AG08395 (cell line): ENCODE measurements around the gene RPA1.
A peak's percentile ranks its signal among the peaks of the same experiment; 100 is the strongest.

Experiments
- DNase-seq: peaks from one replicate; pipeline ENCODE4 v3.0.0; 2012; ENCODE audit warnings: mixed read lengths, low spot score

The RPA1 gene

DNA sequence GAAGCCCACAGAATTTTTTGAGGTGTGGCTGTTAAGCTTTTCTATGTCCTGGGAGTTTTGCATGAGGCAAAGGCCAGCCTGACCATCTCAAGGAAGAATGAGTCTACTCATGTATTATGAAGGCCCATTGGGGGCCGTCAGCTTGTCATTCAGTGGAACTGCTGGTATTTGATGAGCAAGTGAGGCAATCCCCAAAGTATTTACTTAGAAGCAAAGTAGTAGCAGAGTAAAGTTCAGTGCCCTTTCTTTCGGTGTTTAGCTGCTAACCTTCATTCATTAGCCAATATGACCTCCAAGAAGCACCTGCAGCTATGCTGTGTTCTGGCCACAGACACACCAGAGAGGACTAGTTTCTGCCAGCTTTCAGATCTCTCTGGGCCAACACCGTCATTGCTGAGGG is 80.2 kb downstream of the RPA1 start:
- DNase-seq: no peak

DNA sequence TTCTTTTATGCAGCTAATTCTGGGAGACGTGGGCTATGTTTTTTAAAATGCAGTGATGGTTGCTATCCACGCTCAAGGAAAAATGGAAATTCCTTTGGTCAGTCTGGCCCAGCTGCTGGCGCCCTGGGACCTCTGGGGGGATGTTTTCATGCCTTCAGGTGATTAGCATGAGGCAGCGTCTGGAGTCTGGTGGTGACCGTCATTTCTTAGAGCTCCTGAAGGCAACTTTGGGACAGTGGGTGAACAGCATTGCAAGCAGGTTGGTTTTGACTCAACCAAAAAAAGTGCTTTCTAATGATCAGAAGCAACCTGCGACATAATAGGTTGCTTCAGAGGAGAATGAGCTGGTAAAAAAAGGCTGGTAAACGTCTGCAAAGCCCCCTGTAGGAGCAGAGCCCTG is 82.3 kb downstream of the RPA1 start:
- no peak for DNase-seq

DNA sequence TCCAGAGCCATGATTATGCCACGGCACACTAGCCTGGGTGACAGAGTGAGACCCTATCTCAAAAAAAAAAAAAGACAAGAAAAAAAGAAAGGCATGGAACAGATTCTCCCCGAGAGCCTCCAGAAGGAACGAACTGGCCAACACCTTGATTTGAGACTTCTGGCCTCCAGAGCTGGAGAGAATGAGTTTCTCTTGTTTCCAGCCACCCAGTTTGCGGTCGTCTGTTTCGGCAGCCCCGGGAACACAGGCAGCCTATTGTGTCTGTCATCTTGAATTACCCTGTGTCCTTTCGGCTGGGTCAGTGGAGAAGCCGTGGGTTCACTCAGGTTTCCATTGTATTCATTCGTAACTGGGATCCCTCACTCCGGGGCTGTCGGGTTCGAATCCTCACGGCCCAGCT is 83.9 kb downstream of the RPA1 start:
- no peak for DNase-seq

DNA sequence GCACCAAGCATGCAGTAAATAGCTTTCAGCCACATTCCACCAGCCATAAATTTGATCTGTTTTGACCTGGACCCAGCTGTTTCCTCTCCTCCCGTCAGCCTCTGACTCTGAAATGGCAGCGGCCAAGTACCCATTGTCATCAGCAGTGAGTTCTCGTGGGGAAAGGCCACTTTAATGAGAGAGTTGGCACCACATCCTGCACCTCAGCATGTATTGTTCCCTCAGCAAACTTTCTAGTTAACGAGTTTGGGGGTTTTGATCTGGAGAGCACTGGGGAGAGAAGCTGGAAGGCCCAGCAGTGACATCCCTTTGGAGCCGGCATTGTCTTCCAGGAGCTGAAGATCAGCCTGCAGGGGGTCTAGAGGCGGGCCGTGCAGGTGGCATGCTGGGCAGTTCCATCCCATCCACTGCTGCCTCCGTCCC is 84.9 kb downstream of the RPA1 start:
- no peak for DNase-seq

DNA sequence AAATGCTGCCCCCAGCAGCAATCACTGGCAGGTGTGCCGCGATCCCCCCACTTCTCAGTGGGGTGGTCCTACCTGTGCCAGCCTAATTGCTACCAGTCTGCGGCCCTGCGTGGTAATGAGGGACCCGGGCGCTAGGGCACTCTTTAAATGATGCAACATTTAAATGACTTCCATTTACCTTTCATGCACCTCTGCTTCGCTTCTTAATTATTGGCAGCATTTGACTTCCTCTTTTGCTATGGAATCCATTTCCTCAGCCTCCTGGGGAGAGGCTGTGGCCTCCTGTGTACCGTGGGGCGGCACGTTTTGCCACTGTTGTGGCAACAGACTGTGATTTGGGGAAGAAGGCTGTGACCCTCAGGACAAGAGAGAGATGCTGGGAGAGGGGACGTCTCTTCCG is 86.1 kb downstream of the RPA1 start:
- no peak for DNase-seq

DNA sequence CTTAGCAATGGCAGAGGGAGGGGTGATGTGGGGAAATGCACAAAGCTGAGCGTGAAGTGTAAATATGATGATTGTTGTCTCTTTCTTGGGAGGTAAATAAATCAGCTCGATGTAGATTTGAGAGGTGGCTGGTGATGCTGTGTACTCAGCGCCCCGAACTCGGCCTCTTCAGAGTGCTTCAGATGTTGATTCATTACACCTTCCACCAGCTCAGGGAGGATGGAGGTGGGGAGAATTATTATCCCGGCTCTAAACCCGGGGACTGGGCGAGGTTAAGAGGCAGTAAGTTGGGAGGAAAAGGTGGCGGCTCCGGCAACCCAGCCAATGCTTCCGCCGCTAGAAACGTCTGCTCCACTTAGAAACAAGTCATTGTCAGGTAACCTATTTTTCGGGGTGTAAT is 86.5 kb downstream of the RPA1 start:
- DNase-seq: no peak

DNA sequence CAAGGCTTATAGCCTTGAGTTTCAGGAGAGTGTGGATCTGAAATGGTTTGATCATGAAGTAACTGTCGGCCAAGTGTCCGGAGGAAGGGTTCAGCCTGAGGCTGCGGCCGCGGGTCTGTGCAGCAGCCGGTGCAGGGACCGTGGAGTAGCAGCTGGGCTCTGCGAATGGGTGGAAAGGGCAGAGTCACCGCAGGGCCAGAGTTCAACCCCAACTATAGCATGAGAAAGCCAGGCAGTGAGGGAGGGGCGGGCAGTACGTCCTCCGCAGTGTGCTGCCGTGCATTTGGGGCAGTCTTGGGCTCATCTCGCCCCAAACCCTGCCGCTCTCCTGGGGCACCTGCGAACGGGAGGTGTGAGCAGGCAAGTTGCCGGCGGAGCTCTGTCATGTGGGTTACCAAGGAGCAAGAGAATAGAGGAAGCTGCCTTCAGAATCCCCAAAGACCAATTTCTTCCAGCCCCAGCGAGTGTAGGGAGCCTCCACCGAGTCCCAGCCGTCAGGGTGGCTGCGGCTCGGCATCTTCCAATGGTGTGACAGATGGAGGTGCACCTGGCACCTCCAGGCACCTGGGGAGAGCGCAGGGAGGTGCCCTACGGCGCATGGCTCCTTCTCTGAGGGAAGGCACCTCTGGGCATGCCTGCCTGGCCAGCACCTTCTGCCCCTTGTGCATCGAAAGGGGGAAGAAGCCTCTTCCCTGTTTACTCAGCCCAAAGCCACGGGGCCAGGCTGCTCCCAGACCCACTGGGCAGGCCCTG is 87.3 kb downstream of the RPA1 start:
- no peak for DNase-seq

DNA sequence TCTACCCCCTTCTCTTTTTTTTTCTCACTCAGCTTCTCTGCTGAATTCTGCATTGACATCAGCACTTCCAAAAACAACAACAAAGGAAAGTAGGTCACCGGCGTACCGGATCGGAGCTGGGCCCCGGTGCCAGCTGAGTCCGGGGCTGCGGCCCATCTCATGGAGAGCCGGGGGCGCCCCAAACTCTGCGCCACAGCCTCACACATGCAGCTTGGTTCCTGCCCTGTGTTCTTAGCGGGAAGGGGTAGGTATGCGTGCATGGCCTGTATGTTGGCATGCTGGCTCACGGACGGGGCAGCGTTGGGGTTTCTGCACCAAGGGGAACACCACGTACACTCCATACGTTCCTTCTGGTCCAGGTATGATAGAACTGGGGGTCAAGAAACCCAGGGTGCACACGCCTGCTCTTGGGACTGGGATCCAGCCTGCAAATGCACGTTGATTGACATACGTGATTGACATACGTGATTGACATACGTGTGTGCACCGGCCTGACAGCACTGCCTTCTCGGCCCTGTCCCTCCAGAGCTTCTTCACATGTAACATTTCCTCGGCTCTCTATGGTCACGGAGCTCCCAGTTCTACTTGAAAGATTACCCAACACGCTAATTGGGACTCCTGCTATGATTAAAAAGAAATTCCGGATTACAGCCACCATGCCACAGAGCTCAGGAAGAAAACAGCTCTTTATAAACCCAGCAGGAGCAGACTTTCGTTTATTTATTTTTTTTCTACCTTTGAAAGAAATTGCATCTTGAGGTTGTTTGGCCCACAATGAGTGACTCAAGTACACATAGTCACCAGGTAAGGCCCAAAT is 88.7 kb downstream of the RPA1 start:
- DNase-seq: no peak

DNA sequence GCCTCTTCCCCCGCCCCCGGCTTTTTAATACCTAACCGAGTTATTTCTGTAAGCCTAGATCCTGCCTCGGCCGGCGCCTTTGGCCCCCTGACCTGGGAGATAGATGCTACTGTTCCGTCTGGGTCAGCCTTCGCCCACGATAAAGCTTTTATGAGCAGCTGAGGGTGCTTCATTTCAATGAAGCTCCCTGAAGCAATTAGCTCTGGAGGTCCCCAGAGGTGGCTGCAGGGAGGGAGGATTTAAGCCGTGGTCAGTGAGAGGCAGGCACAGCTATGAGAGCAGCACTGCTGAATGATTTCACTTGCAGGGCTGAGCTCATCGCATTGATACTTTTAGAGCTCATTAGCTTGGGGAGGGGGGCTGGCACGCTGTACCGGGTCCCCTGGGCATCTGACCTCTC is 89.4 kb downstream of the RPA1 start:
- DNase-seq: no peak

DNA sequence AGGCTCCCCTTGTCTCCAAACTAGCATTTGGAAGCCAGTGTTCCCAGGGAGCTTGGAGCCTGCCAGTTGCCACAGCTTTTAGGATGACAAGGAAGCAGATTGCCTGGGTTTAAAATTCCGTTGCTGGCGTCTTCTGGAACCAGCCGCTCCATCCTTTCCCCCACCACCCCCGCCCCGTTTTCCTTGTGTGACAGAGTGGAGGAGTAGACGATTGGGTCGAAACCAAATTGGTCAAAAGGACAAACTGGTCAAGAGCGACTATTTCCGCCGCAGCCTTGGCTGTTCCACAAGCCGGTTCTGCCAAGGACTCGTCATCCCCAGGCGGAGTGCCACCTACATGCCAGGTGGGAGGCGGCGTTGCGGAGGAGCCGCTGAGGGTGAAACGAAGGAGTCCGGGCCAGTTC is 91.1 kb downstream of the RPA1 start:
- no peak for DNase-seq

DNA sequence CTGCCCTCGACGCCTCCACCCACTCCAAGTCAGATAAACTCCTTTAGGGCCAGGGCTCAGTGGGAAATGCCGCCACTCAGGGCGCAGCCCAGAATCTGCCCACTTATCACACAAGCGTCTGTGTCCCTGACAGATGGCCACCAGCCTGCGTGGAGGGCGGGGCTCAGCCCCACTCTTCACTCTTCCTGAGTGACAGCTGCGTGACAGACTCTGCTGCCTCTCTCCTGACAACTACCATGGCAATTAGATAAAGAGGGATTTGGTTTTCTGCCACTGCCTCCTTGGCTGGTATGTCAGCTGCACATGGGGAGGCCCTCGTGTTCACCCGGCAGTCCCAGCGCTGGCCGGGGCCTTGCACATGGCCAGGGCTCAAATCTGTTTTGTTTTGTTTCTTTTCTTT is 99.2 kb downstream of the RPA1 start:
- no peak for DNase-seq

DNA sequence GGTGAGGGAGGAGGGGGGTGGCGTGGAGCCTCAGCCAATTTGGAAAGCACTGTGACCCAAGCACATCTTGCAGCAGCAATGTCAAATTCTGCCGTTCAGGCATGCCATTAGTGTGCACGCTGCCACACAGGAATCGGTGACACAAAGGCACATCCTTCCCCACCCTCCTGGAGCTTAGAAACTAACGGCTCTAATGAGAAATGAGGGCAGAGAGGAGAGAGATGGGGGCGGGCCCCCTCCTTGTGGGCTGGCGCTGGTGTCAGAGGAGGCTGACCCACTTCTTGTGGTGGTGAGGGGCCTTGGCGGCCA is 100.5 kb downstream of the RPA1 start:
- DNase-seq: no peak

DNA sequence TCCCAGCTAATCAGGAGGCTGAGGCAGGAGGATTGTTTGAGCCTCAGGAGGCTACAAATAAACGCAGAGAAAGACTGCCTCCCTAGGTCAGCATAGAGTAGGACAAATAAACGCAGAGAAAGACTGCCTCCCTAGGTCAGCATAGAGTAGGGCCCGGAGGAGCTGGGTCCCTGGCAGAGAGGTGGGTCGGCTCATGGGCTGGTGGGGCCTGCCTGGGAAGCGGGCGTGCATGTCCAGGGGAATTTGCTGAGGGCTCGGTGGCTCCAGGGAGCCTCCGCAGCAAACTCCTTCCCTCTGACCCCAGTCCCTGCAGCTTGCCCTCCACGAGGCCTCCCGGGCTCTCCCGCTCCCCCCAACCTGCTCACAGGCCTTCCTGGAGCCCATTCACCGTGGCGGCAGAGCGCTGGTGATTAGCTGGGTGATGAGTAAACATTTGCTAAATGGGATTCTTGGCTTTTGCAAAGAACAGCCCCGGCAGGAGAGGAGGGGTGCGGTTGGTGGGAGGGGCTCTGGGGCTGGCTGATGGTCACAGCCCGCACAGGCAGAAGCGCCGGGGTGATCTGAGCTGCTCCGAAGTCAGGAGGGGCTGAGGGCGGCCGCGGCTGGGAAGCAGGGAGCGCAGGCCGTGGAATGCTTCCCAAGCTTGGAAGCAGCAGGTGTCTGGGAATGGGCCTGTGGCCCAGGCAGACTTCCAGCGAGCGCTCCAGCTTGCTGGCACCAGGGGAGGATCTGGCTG is 102.2 kb downstream of the RPA1 start:
- DNase-seq: peak; percentile 31

DNA sequence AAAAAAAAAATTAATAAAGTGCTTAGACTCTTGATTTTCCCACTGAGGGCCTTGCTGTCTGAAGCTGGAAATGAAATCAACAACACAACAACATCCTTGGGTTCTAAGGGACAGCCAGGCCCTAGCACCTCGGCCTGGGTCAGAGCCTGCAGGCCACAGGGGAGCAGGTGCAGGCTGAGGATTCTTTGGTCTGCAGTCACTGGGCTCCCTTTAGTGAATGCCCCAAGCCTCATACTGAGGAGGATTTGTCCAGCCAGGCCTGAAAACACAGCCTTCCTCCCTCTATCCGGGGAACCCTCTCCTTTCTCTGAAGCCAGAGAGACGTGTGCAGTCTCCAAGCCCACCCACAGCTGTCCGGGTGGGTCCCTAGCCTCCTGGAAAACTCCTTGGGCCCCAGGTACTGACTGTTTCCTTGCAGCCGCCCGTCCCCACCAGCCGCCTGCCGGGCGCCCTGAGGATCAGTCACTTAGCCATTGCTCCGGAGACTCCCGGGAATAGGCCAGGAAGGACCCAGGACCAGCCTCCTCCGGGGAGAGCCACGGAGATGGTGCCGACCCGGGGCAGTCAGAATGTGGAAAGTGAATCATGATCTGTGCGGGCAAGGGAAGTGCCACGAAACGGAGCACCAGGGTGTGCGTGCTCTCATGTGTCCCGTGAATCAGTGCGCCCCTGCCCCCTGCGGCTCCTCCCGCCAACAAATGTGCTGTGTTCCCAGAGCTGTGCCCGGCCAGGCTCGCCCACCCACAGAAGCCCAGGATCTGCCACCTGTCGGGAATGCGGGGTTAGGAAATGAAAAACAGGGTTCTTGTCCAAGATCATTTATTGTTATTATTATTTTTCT is 104.3 kb downstream of the RPA1 start:
- DNase-seq: no peak

DNA sequence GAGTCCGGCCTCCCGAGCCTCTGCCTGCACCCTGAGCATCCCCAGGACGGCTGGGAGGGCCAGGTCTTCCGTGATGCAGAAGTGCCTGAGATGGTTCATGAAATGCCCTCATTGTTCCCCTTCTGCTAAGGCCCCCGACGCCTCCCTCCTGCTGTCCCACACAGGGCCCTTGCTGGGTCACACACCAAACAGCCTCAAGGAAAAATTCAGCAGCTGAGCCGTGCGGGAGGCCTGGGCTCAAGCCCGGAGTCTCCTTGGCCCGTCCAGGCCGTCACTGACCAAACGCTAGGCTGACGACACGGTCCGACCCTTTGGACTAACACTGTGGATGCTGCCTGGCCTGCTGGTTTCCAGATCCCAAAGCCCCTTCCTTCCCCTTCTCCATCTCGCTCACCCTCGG is 105.1 kb downstream of the RPA1 start:
- DNase-seq: no peak

DNA sequence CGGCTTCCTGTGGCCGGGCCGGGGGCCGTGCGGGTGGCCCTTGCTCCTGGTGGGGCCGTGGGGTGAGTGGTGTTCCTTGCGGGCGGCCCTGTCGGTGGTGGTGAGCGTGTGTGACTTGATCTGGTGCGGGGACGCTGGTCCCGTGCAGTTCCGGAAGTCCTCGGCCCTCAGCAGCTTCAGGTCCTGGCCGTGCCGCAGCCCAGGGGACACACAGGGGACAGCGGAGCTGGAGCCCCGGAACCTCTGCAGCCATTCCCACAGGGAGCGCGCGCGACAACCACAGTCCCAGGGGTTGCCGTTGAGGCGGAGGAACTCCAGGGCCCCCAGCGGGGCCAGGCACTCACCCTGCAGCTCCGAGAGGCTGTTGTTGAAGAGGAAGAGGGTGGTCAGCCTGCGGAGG is 107.0 kb downstream of the RPA1 start:
- DNase-seq: no peak

DNA sequence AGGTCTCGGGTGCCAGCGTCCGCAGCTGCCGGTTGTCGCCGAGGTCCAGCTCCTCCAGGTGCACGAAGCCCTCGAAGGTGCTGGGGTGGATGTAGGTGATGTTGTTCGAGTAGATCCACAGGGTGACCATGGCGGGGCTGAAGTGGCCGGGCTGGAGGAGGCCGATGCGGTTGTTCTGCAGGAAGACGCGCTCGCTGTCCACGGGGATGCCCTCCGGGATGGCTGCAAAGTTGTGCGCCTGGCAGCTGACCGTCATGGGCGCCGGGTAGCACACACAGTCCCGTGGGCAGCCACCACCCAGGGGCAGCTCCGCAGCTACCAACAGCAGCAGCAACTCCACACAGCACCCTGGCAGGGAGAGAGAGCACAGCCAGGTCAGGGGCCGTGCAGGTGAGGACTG is 107.7 kb downstream of the RPA1 start:
- no peak for DNase-seq

DNA sequence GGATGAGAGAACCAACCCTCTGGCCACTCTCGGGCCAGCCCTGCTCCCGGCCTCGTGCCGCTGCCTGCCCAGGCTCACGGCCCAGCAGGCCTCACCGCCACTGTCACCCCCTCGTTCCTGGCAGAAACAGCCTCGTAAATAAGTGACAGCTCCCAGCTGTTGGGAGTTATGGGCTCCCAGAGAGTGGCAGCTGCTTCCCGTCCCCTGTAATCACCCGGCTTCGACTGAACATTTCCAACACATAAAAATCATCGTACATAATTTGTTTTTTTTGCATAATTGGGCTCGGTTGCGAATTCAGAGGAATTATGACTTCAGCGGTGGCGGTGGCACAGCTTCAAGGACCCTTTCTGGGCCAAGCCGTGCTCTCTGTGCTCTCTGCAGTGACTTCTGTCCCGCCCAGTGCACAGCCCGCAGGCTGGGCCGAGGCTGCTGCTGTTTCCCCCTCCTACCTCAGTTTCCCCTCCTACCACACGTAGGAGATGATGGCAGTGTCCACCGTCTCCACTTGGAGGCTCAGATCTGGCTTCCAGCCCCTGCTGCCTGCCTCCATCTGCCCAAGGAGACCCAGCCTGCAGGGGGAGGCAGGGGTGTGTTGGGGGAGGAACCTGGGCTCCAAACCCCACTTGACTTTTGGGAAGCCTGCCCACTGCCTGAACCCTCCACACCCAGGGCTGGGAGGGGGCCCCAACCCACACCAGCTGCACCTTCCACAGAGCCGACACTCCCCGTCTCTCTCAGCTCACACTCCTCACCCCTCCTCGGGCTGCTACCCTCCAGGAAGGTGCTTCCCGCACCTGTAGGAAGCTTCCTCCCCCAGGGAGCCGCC is 110.4 kb downstream of the RPA1 start:
- DNase-seq: no peak

DNA sequence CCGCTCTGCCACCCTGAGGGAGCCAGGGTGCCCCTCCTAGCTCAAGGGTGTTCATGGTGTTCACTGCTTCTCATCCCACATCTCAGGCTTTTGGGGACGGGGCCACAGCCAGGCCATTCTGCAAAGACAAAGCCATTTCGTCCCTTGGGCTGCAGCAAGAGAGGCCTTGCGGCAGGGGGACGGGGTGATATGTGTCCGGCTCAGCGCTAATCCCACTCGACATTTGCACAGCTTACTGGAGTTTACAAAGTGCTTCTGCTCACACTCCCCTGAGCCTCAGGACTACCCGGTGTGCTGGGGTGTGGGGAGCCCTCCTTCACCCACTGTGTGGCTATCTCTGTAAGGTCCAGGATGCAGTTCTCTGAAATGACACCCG is 111.0 kb downstream of the RPA1 start:
- DNase-seq: no peak

DNA sequence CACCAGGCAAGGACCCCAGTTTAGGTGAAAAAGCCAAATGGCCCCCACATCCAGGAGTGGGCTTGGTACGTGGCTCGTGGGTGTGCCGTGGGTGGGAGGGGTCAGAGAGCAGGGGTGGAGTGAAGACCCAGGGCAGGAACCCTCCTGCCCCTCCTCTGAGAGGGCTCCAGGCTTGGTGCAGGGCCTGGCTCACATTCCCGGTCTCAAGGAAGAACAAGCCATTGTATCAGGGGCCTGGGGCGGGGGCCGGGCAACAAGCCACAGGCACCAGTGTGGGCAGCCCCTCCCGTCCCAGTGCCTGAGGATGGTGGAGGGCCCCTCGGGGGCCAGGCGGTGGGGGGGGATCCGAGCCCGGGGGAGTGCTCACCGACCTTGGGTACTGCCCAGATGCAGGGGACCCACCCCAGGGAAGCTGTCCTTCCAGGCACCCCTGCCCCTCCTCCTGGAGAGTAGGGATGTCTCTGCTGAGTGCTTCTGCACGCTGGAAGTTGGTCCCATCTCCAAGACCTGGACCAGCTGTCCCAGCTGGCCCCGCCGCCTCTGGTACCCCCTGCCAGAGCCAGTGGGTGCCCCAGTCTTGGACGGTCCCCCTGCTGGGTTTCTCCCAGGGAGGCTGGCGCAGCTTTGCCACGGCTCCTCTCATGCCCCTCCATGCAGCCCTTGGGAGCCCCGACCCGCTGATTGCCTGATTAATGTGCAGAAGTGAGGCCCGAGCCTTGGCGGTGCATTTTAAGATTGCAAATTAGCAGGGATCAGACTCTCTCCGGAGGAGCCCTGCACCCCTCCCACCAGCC is 111.7 kb downstream of the RPA1 start:
- no peak for DNase-seq

DNA sequence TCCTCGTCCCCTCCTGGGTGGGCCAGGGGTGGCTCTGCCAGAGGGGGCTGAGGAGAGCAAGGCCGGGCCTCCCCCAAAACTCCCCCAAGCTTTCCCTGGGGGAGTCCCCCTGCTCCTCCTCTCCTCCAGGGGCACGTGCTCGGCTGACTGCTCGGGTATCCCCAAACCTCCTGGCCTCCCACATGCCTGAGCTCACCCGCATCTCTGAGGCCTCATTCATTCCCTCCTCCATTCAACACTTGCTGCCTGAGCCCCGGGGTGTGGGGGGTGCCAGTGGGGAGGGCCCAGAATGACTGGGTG is 112.2 kb downstream of the RPA1 start:
- DNase-seq: no peak
